Ovary (tissue), 9 donors: ENCODE results near the gene CNDP2. TPM values are rescaled to one million over a fixed set of nuclear protein-coding genes. Genes with fewer than 3 reads are reported as not detected.
A peak's percentile ranks its signal among the peaks of the same experiment; 100 is the strongest.

Experiments
- DNase-seq, 5 donors: peaks; one replicate each; pipeline ENCODE4 v3.0.0-alpha.2; 2019 to 2020
- H3K27ac ChIP-seq, 2 donors: fragments of 200-600 bp; one replicate each; pipeline versions ENCODE4 v1.5.1 to v1.8.0; 2019 to 2022
- H3K27me3 ChIP-seq: fragments of 200-600 bp; one replicate; pipeline ENCODE4 v1.8.0; 2022
- H3K36me3 ChIP-seq: fragments of 200-600 bp; sonication (generic); one replicate; pipeline ENCODE4 v1.5.1; 2019
- H3K4me1 ChIP-seq: one replicate; pipeline ENCODE4 v1.8.1; 2013; ENCODE audit warnings: mild to moderate bottlenecking, moderate library complexity; ENCODE audit not compliant: insufficient read depth
- H3K4me3 ChIP-seq: fragments of 200-600 bp; sonication (generic); one replicate; pipeline ENCODE4 v1.5.1; 2017
- H3K9me3 ChIP-seq, 2 donors: fragments of 200-600 bp in 1 of 2; sonication (generic) in 1 of 2; one replicate each; pipeline versions ENCODE4 v1.5.1 to v1.8.1; 2013 to 2019; ENCODE audit warnings: mild to moderate bottlenecking in 1 of 2, moderate library complexity in 1 of 2
- CTCF ChIP-seq, 3 donors: fragments of 450-650 bp in 2 of 3; fragments of 200-600 bp in 1 of 3; IDR thresholded peaks; one replicate each; pipeline versions ENCODE4 v1.5.1 to v1.8.0; 2016 to 2022; ENCODE audit warnings: antibody characterized with exemption in 3 of 3, mild to moderate bottlenecking in 1 of 3
- EP300 ChIP-seq: sonication (generic); formaldehyde crosslinking; IDR thresholded peaks from one replicate; pipeline ENCODE4 v1.6.1; 2017; ENCODE audit warnings: antibody characterized with exemption
- POLR2A ChIP-seq: fragments of 450-650 bp; IDR thresholded peaks from one replicate; pipeline ENCODE4 v1.6.1; 2017; ENCODE audit warnings: antibody characterized with exemption, mild to moderate bottlenecking, moderate library complexity
- WGBS, 3 donors: extraction: QIAGEN DNeasy Blood & Tissue Kit in 1 of 3; methylation state at CpG; one replicate each; pipeline versions ENCODE4 v1.1.5 to v1.1.7; 2013 to 2017; 5-methylcytosine and 5-hydroxymethylcytosine counted together
- intact Hi-C, 4 donors: fragments of 100-400 bp; cut with DNase I; formaldehyde crosslinking; loops; one replicate each; pipeline versions ENCODE4 v1.11.0 to v1.15.1; 2022 to 2023
- polyA plus RNA-seq, 2 donors: library from polyadenylated mRNA; stranded (reverse); fragments of 200-250 nt in 1 of 2; fragments of 350-450 nt in 1 of 2; fragmentation: Illumina TruSeq in 1 of 2; extraction: RNeasy Lipid Tissue Mini Kit (QIAGEN cat#74804) in 1 of 2; gene quantifications; one replicate each; pipeline ENCODE4 v1.2.3, GENCODE V29; 2013 to 2014
- total RNA-seq, 7 donors: library from RNA; depleted of rRNA in 2 of 7; stranded (reverse); fragments of >200 nt in 2 of 7; fragmentation: NEBNext Ultra II Directional in 3 of 7; extraction: Animal tissue kit (Norgen Biotek cat#: 25700) in 3 of 7; gene quantifications; one replicate each; pipeline versions ENCODE4 v1.1.0 to v1.2.4, GENCODE V29; 2016 to 2023
- donor health status: DM: no; HTN: no; CAD: no; lungs with moderate emphysema.
- donor health status: DM: no; HTN: no; CAD: no.
- donor health status: Bipolar disorder and iron deficiency.
- donor health status: DM: yes; HTN: yes; CAD: no.
- donor health status: DM: no; HTN: no; CAD: no.
- donor health status: DM: yes; HTN: yes; CAD: no.

The CNDP2 gene
- total and polyA plus RNA-seq, 9 donors, result 28.1 to 119 (median 91.7) TPM

- intact Hi-C loops, result no loop called here
- no peak for TF ChIP-seq POLR2A
- TF ChIP-seq CTCF (IDR thresholded peaks at IDR 0.05), result no peak
- TF ChIP-seq EP300, result no peak
- no peaks in the 10 kb centered on the region for H3K9me3 ChIP-seq
- H3K36me3 ChIP-seq, result no peaks in the 10 kb centered on the region
- no peak overlapping the region for H3K4me3 ChIP-seq
- H3K4me1 ChIP-seq, result peaks cover 4% of the 10 kb centered on the region
- H3K27me3 ChIP-seq, result no peaks in the 10 kb centered on the region
- no peak for DNase-seq
- H3K27ac ChIP-seq, result no peak overlapping the region
- 88 to 95% (median 94%) methylated on average over 3 of the region's 3 CpGs for WGBS, 3 donors
Measured at GRCh38 chr18:74492259-74492658, 3.9 kb upstream of the CNDP2 start.

GRCh38 chr18:74493689-74494088 lies 2.5 kb upstream of the CNDP2 start:
- H3K9me3 ChIP-seq, result no peaks in the 10 kb centered on the region
- no peak overlapping the region for H3K27ac ChIP-seq
- TF ChIP-seq CTCF (IDR thresholded peaks at IDR 0.05) (no peak), EP300 (no peak), POLR2A (no peak)
- WGBS, 3 donors, result 48 to 57% (median 56%) methylated on average over 1 of the region's 1 CpG
- DNase-seq, result no peak
- H3K27me3 ChIP-seq, result no peaks in the 10 kb centered on the region
- peaks cover 4% of the 10 kb centered on the region for H3K4me1 ChIP-seq
- intact Hi-C loops, result no loop called here
- H3K36me3 ChIP-seq, result no peaks in the 10 kb centered on the region
- H3K4me3 ChIP-seq, result no peak overlapping the region

- Histone ChIP-seq H3K36me3 (no peaks in the 10 kb centered on the region), H3K4me3 (no peak overlapping the region), H3K27me3 (no peaks in the 10 kb centered on the region), H3K4me1 (peaks cover 4% of the 10 kb centered on the region), H3K27ac (no peak overlapping the region), H3K9me3 (no peaks in the 10 kb centered on the region)
- intact Hi-C loops, result no loop called here
- TF ChIP-seq CTCF (IDR thresholded peaks at IDR 0.05) (no peak), POLR2A (no peak)
- DNase-seq, result no peak
- 38 to 66% (median 42%) methylated on average over 1 of the region's 1 CpG for WGBS, 3 donors
Measured at GRCh38 chr18:74494514-74494913, 1.6 kb upstream of the CNDP2 start.

GRCh38 chr18:74496508-74497323 lies 553 bp downstream of the CNDP2 start:
- Histone ChIP-seq H3K27ac (peak overlapping the region; percentile 26 to 89), H3K36me3 (no peaks in the 10 kb centered on the region), H3K27me3 (no peaks in the 10 kb centered on the region), H3K4me1 (peaks cover 4% of the 10 kb centered on the region), H3K9me3 (no peaks in the 10 kb centered on the region), H3K4me3 (peak overlapping the region; percentile 74)
- TF ChIP-seq EP300, result no peak
- peak in 1 of 3 donors; percentile 31 for TF ChIP-seq CTCF (IDR thresholded peaks at IDR 0.05)
- TF ChIP-seq POLR2A, result peak; percentile 28
- intact Hi-C loops, result loop anchor here in 1 of 4 donors (5.0 kb wide), 1 partner anchor 299 kb away; no protein-coding TSS in a partner anchor
- peak in 2 of 5 donors; percentile 56 to 69 for DNase-seq
- WGBS, 3 donors, result 3 to 10% (median 5%) methylated on average over 21 to 48 of the region's 48 CpGs
